DND-41 (cell line): Measurements from ENCODE around the gene RBM6.

ENCODE experiments used
- ATAC-seq: fragments of 200-7000 bp; cut with Tn5 transposase; 3 replicates; pipeline ENCODE4 v1.9.1; 2021; ENCODE audit warnings: low read depth; ENCODE audit not compliant: insufficient read depth
- DNase-seq: peaks from one replicate; pipeline ENCODE4 v3.0.0-alpha.2; 2020
- H2AFZ ChIP-seq: 2 replicates; pipeline ENCODE4 v1.6.0; 2012; ENCODE audit warnings: low read depth, low read length
- H3K27ac ChIP-seq: 2 replicates; pipeline ENCODE4 v1.5.1; 2012; ENCODE audit warnings: low read length, inconsistent platforms
- H3K27me3 ChIP-seq: fragments of 200-600 bp; sonication (generic); 2 replicates; pipeline ENCODE4 v1.6.0; 2012; ENCODE audit warnings: low read length, mild to moderate bottlenecking, inconsistent platforms; ENCODE audit not compliant: insufficient read depth, poor library complexity
- H3K36me3 ChIP-seq: 2 replicates; pipeline ENCODE4 v1.5.1; 2012; ENCODE audit warnings: low read length, inconsistent platforms; ENCODE audit not compliant: insufficient read depth
- H3K4me1 ChIP-seq: 2 replicates; pipeline ENCODE4 v1.5.1; 2012; ENCODE audit warnings: mild to moderate bottlenecking, low read length; ENCODE audit not compliant: insufficient read depth
- H3K4me2 ChIP-seq: 2 replicates; pipeline ENCODE4 v1.6.0; 2012; ENCODE audit warnings: mild to moderate bottlenecking, moderate library complexity, low read length, inconsistent platforms; ENCODE audit not compliant: insufficient read depth
- H3K4me3 ChIP-seq, 2 experiments: fragments of 200-600 bp in 1 of 2; shearing (Covaris generic) in 1 of 2; 2 replicates each; pipeline ENCODE4 v1.5.1; 2012 to 2016; ENCODE audit warnings: inconsistent platforms in 2 of 2, low read length in 2 of 2, mild to moderate bottlenecking in 2 of 2, low read depth in 1 of 2, moderate library complexity in 1 of 2
- H3K79me2 ChIP-seq: 2 replicates; pipeline ENCODE4 v1.6.0; 2012; ENCODE audit warnings: low read length, inconsistent platforms; ENCODE audit not compliant: insufficient read depth
- H3K9ac ChIP-seq: 2 replicates; pipeline ENCODE4 v1.6.0; 2012; ENCODE audit warnings: low read depth, mild to moderate bottlenecking, inconsistent platforms, low read length, moderate library complexity
- H3K9me3 ChIP-seq: 2 replicates; pipeline ENCODE4 v1.5.1; 2012; ENCODE audit warnings: low read length, moderate library complexity, mild to moderate bottlenecking, inconsistent platforms; ENCODE audit not compliant: insufficient read depth, severe bottlenecking
- H4K20me1 ChIP-seq: 2 replicates; pipeline ENCODE4 v1.6.0; 2012; ENCODE audit warnings: low read length; ENCODE audit not compliant: insufficient read depth
- EZH2 ChIP-seq: IDR thresholded peaks from 3 replicates; pipeline ENCODE4 v1.6.1; 2012; ENCODE audit warnings: borderline replicate concordance, low read depth, mild to moderate bottlenecking, moderate library complexity, low read length, inconsistent platforms; ENCODE audit not compliant: severe bottlenecking
- TF ChIP-seq, protein P1 (sequence below): IDR thresholded peaks from 2 replicates; pipeline ENCODE4 v1.5.1; 2012; ENCODE audit warnings: borderline replicate concordance, low read length, moderate library complexity, mild to moderate bottlenecking; ENCODE audit not compliant: poor library complexity, severe bottlenecking; ENCODE audit errors: extremely low read depth

Gene RBM6

DNA sequence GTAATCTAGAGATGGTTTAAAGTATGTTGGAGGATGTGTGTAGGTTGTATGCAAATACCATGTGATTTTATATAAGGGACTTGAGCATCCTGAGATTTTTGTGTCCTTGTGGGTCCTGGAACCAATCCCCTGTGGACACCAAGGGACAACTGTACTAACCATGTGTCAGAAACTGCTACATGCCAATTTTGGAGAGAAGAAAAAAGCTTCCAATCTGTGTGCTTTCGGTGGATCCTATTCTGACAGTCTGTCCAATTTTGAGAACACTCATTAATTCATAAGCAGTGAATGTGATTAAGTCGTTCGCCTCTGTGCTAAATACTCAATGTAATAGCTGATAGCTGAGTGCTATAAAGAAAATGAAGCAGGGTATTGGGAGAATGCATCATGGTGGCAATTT, 61.6 kb downstream of the RBM6 start:
- DNase-seq (no peak), ATAC-seq (no peak)
- H3K4me3 ChIP-seq: no peak overlapping the region
- TF ChIP-seq, protein P1, sequence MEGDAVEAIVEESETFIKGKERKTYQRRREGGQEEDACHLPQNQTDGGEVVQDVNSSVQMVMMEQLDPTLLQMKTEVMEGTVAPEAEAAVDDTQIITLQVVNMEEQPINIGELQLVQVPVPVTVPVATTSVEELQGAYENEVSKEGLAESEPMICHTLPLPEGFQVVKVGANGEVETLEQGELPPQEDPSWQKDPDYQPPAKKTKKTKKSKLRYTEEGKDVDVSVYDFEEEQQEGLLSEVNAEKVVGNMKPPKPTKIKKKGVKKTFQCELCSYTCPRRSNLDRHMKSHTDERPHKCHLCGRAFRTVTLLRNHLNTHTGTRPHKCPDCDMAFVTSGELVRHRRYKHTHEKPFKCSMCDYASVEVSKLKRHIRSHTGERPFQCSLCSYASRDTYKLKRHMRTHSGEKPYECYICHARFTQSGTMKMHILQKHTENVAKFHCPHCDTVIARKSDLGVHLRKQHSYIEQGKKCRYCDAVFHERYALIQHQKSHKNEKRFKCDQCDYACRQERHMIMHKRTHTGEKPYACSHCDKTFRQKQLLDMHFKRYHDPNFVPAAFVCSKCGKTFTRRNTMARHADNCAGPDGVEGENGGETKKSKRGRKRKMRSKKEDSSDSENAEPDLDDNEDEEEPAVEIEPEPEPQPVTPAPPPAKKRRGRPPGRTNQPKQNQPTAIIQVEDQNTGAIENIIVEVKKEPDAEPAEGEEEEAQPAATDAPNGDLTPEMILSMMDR: no peak
- TF ChIP-seq EZH2: no peak
- peaks cover 4% of the 10 kb centered on the region; the same call in 1 of the 2 replicates for H4K20me1 ChIP-seq
- no peak overlapping the region for H3K4me2 ChIP-seq
- no peak overlapping the region for H3K9ac ChIP-seq
- no peaks in the 10 kb centered on the region for H3K27me3 ChIP-seq
- peaks cover 54% of the 10 kb centered on the region for H3K79me2 ChIP-seq
- H3K36me3 ChIP-seq: peaks cover 65% of the 10 kb centered on the region
- H3K9me3 ChIP-seq: no peaks in the 10 kb centered on the region
- H3K4me1 ChIP-seq: no peaks in the 10 kb centered on the region
- no peak overlapping the region for H3K27ac ChIP-seq
- H2AFZ ChIP-seq: no peak overlapping the region

DNA sequence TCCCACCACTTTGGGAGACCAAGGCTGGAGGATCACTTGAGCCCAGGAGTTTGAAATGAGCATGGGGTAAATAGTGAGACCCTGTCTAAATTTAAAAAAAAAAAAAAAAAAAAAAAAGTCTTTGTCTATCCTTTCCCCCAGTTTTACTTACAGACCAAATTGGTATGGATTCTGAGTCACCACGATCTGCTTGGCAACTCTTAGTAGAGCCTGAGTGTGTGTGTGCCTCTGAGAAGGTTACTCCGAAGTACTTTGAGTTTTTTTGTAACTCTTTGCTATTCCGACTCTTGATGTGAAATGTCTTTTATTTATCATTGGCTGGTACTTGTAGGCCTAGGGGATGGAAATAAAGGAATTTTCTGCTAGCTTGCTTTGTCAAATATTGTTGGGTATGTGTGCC, 63.3 kb downstream of the RBM6 start:
- TF ChIP-seq, protein P1: no peak
- no peak for TF ChIP-seq EZH2
- DNase-seq (no peak), ATAC-seq (no peak)
- no peaks in the 10 kb centered on the region for H3K4me1 ChIP-seq
- no peak overlapping the region for H2AFZ ChIP-seq
- no peak overlapping the region for H3K4me3 ChIP-seq
- H3K36me3 ChIP-seq: peaks cover 62% of the 10 kb centered on the region
- no peak overlapping the region for H3K27ac ChIP-seq
- peaks cover 4% of the 10 kb centered on the region; the same call in 1 of the 2 replicates for H4K20me1 ChIP-seq
- no peak overlapping the region for H3K4me2 ChIP-seq
- H3K27me3 ChIP-seq: no peaks in the 10 kb centered on the region
- H3K79me2 ChIP-seq: peaks cover 47% of the 10 kb centered on the region
- no peak overlapping the region for H3K9ac ChIP-seq
- H3K9me3 ChIP-seq: no peaks in the 10 kb centered on the region

DNA sequence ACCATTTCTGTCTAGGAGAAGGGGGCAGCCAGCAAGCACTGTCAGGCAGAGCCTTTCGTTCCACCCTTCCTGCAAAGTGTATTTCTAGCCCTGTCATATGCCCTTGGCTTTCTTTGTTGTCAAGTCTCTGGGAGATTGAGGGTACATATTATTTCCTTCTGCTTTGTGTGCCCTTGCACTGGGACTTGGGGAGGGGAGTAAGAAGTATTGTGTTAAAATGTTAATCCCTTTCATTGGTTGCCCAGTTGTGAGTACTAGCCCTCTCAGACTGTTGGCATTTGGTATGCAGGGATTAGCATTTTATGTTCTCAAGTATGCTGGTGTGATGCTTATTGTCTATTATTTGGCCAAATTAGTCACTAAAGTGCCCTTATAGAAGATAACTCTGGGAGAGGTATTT, 63.9 kb downstream of the RBM6 start:
- TF ChIP-seq EZH2: no peak
- TF ChIP-seq, protein P1: no peak
- peaks cover 5% of the 10 kb centered on the region; the same call in 1 of the 2 replicates for H4K20me1 ChIP-seq
- no peak for ATAC-seq
- no peak overlapping the region for H2AFZ ChIP-seq
- H3K27ac ChIP-seq: no peak overlapping the region
- peaks cover 49% of the 10 kb centered on the region for H3K79me2 ChIP-seq
- no peak overlapping the region for H3K4me3 ChIP-seq
- no peaks in the 10 kb centered on the region for H3K27me3 ChIP-seq
- H3K4me1 ChIP-seq: no peaks in the 10 kb centered on the region
- no peak overlapping the region for H3K9ac ChIP-seq
- peaks cover 59% of the 10 kb centered on the region for H3K36me3 ChIP-seq
- H3K9me3 ChIP-seq: no peaks in the 10 kb centered on the region
- no peak overlapping the region for H3K4me2 ChIP-seq
- no peak for DNase-seq

DNA sequence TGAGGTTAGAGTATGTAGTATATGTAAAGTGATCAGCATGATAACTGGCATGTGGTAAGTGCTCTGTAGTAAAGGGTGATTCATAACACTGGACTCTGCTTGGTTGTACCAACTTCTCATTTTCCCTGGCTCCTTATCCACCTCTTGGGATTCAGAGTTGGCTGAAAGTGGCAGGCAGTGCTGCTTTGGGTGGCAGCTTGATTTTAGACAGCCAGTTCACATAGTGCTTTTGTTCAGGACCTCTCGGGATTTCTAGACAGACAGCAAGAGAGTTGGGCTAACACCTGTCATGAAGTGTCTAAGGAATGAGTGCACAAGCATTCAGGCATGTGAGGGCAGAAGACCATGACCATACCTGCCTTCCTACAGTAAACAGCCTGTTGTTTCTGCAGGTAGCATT, 69.0 kb downstream of the RBM6 start:
- ATAC-seq (no peak), DNase-seq (no peak)
- Histone ChIP-seq H2AFZ (no peak overlapping the region), H3K4me1 (no peaks in the 10 kb centered on the region), H3K36me3 (peaks cover 55% of the 10 kb centered on the region), H4K20me1 (peaks cover 14% of the 10 kb centered on the region; the same call in 1 of the 2 replicates), H3K4me2 (no peak overlapping the region), H3K9me3 (no peaks in the 10 kb centered on the region), H3K27me3 (no peaks in the 10 kb centered on the region), H3K79me2 (peaks cover 45% of the 10 kb centered on the region), H3K4me3 (no peak overlapping the region), H3K27ac (no peak overlapping the region), H3K9ac (no peak overlapping the region)
- TF ChIP-seq, protein P1: no peak
- TF ChIP-seq EZH2: no peak
